H1 (cell line): ENCODE measurements around the gene C1QTNF7. TPM values are rescaled to one million over a fixed set of nuclear protein-coding genes. Genes with fewer than 3 reads are reported as not detected.

Source experiments
- polyA plus RNA-seq, 7 experiments: library from polyadenylated mRNA; depleted of rRNA in 3 of 7; stranded (reverse) in 5 of 7; unstranded in 2 of 7; fragments of >200 nt in 5 of 7; fragments of 200-250 nt in 2 of 7; gene quantifications; 1 replicate in 5 of 7; 2 replicates in 1 of 7; 4 replicates in 1 of 7; pipeline versions ENCODE4 v1.2.1 to v1.2.3, GENCODE V29; 2011 to 2013; ENCODE audit warnings: missing spikeins in 2 of 7, mixed read lengths in 2 of 7
- total RNA-seq: library from RNA; stranded (reverse); fragmentation: NEBNext Ultra II Directional; extraction: Animal tissue kit (Norgen Biotek cat#: 25700); gene quantifications from 2 replicates; pipeline ENCODE4 v1.2.1, GENCODE V29; 2021
- TF ChIP-seq, protein P1 (sequence below): fragments of 300-600 bp; sonication (generic); IDR thresholded peaks from 2 replicates; pipeline ENCODE4 v1.7.1; 2012; ENCODE audit warnings: low read length, moderate library complexity, mild to moderate bottlenecking, inconsistent platforms; ENCODE audit not compliant: insufficient replicate concordance

Gene C1QTNF7
- total and polyA plus RNA-seq, 2 of the 8 experiments (the other 6 are each of a cell fraction or from before 2014, with no cell fraction given), result not detected

DNA sequence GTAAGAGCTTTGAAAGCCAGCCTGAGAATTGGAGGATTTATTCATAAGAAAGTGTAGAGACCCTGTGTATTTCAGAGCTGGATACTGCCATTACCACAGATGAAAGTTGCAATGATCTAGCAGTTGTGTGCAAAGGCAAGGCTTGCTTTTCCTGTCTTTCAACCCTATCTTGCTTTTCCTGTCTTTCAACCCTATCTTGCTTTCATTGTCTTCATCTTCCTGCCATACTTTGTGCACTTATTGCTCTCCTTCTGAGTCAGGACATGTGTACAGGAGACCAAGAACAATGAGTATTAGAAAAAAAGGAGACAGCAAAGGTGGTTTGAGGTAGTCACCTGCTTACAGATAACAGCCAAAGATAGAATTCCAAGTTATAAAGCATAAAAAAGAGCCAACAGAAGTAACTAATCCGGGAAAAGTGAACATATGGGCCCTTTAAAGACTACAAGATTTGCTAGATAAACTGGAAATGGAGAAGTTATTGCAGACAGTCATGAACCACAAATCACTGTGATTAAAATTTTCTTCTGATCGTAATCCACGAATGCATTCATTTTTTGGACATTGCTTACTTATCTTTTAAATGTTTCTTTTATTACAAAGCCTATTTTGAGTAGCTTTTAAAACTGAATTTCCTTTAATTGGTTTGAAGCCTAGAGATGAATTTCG lies 17.2 kb downstream of the C1QTNF7 start (continued):
- TF ChIP-seq, protein P1, sequence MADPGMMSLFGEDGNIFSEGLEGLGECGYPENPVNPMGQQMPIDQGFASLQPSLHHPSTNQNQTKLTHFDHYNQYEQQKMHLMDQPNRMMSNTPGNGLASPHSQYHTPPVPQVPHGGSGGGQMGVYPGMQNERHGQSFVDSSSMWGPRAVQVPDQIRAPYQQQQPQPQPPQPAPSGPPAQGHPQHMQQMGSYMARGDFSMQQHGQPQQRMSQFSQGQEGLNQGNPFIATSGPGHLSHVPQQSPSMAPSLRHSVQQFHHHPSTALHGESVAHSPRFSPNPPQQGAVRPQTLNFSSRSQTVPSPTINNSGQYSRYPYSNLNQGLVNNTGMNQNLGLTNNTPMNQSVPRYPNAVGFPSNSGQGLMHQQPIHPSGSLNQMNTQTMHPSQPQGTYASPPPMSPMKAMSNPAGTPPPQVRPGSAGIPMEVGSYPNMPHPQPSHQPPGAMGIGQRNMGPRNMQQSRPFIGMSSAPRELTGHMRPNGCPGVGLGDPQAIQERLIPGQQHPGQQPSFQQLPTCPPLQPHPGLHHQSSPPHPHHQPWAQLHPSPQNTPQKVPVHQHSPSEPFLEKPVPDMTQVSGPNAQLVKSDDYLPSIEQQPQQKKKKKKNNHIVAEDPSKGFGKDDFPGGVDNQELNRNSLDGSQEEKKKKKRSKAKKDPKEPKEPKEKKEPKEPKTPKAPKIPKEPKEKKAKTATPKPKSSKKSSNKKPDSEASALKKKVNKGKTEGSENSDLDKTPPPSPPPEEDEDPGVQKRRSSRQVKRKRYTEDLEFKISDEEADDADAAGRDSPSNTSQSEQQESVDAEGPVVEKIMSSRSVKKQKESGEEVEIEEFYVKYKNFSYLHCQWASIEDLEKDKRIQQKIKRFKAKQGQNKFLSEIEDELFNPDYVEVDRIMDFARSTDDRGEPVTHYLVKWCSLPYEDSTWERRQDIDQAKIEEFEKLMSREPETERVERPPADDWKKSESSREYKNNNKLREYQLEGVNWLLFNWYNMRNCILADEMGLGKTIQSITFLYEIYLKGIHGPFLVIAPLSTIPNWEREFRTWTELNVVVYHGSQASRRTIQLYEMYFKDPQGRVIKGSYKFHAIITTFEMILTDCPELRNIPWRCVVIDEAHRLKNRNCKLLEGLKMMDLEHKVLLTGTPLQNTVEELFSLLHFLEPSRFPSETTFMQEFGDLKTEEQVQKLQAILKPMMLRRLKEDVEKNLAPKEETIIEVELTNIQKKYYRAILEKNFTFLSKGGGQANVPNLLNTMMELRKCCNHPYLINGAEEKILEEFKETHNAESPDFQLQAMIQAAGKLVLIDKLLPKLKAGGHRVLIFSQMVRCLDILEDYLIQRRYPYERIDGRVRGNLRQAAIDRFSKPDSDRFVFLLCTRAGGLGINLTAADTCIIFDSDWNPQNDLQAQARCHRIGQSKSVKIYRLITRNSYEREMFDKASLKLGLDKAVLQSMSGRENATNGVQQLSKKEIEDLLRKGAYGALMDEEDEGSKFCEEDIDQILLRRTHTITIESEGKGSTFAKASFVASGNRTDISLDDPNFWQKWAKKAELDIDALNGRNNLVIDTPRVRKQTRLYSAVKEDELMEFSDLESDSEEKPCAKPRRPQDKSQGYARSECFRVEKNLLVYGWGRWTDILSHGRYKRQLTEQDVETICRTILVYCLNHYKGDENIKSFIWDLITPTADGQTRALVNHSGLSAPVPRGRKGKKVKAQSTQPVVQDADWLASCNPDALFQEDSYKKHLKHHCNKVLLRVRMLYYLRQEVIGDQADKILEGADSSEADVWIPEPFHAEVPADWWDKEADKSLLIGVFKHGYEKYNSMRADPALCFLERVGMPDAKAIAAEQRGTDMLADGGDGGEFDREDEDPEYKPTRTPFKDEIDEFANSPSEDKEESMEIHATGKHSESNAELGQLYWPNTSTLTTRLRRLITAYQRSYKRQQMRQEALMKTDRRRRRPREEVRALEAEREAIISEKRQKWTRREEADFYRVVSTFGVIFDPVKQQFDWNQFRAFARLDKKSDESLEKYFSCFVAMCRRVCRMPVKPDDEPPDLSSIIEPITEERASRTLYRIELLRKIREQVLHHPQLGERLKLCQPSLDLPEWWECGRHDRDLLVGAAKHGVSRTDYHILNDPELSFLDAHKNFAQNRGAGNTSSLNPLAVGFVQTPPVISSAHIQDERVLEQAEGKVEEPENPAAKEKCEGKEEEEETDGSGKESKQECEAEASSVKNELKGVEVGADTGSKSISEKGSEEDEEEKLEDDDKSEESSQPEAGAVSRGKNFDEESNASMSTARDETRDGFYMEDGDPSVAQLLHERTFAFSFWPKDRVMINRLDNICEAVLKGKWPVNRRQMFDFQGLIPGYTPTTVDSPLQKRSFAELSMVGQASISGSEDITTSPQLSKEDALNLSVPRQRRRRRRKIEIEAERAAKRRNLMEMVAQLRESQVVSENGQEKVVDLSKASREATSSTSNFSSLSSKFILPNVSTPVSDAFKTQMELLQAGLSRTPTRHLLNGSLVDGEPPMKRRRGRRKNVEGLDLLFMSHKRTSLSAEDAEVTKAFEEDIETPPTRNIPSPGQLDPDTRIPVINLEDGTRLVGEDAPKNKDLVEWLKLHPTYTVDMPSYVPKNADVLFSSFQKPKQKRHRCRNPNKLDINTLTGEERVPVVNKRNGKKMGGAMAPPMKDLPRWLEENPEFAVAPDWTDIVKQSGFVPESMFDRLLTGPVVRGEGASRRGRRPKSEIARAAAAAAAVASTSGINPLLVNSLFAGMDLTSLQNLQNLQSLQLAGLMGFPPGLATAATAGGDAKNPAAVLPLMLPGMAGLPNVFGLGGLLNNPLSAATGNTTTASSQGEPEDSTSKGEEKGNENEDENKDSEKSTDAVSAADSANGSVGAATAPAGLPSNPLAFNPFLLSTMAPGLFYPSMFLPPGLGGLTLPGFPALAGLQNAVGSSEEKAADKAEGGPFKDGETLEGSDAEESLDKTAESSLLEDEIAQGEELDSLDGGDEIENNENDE, result no peak
